MM.1S (cell line): ENCODE measurements around the gene RNF152.

Experiments
- DNase-seq: peaks from one replicate; pipeline ENCODE4 v3.0.0-alpha.2; 2015
- H2AFZ ChIP-seq: fragments of 300-600 bp; sonication (generic); 2 replicates; pipeline ENCODE4 v1.6.0; 2016; ENCODE audit warnings: antibody characterized with exemption, low read length
- H3F3A ChIP-seq: fragments of 300-600 bp; sonication (generic); 2 replicates; pipeline ENCODE4 v1.6.1; 2016; ENCODE audit warnings: mild to moderate bottlenecking, antibody characterized with exemption, low read length, moderate library complexity, mixed read lengths; ENCODE audit not compliant: insufficient read depth
- H3K27ac ChIP-seq: fragments of 300-600 bp; sonication (generic); 2 replicates; pipeline ENCODE4 v1.5.1; 2016; ENCODE audit warnings: mild to moderate bottlenecking, low read length
- H3K27me3 ChIP-seq: fragments of 300-600 bp; sonication (generic); replicated peaks from 2 replicates; pipeline ENCODE4 v1.6.0; 2016; ENCODE audit warnings: low read length; ENCODE audit not compliant: insufficient read depth
- H3K36me3 ChIP-seq: fragments of 300-600 bp; sonication (generic); replicated peaks from 2 replicates; pipeline ENCODE4 v1.6.1; 2016; ENCODE audit warnings: mild to moderate bottlenecking, low read length, mixed read lengths; ENCODE audit not compliant: insufficient read depth
- H3K4me1 ChIP-seq: fragments of 300-600 bp; sonication (generic); 2 replicates; pipeline ENCODE4 v1.6.1; 2016; ENCODE audit warnings: low read length, mixed read lengths
- H3K4me2 ChIP-seq: fragments of 300-600 bp; sonication (generic); 2 replicates; pipeline ENCODE4 v1.6.0; 2016; ENCODE audit warnings: low read depth, low read length
- H3K4me3 ChIP-seq: fragments of 300-600 bp; sonication (generic); 2 replicates; pipeline ENCODE4 v1.5.1; 2016; ENCODE audit warnings: low read length, mixed read lengths
- H3K79me2 ChIP-seq: fragments of 300-600 bp; sonication (generic); 2 replicates; pipeline ENCODE4 v1.6.1; 2016; ENCODE audit warnings: mixed run types, low read length, mixed read lengths
- H3K9ac ChIP-seq: fragments of 300-600 bp; sonication (generic); 2 replicates; pipeline ENCODE4 v1.6.1; 2016; ENCODE audit warnings: low read length, mixed read lengths
- H3K9me2 ChIP-seq: fragments of 300-600 bp; sonication (generic); replicated peaks from 2 replicates; pipeline ENCODE4 v1.6.1; 2016; ENCODE audit warnings: mild to moderate bottlenecking, low read length, mixed read lengths; ENCODE audit not compliant: insufficient read depth
- H3K9me3 ChIP-seq: fragments of 300-600 bp; sonication (generic); replicated peaks from 2 replicates; pipeline ENCODE4 v1.6.1; 2016; ENCODE audit warnings: mild to moderate bottlenecking, low read length, mixed read lengths; ENCODE audit not compliant: insufficient read depth
- H4K20me1 ChIP-seq: fragments of 300-600 bp; sonication (generic); 2 replicates; pipeline ENCODE4 v1.6.1; 2016; ENCODE audit warnings: mild to moderate bottlenecking, low read length, moderate library complexity, mixed read lengths; ENCODE audit not compliant: insufficient read depth
- CTCF ChIP-seq: fragments of 300-600 bp; sonication (generic); IDR thresholded peaks from 2 replicates; pipeline ENCODE4 v1.5.1; 2016; ENCODE audit warnings: antibody characterized with exemption, low read length, mixed read lengths
- EZH2 ChIP-seq: fragments of 300-600 bp; sonication (generic); optimal IDR thresholded peaks from 2 replicates; pipeline ENCODE3; 2017; ENCODE audit warnings: low read depth, mild to moderate bottlenecking, antibody characterized with exemption, low read length, mixed read lengths
- EZH2phosphoT487 ChIP-seq: fragments of 300-600 bp; sonication (generic); IDR thresholded peaks from 2 replicates; pipeline ENCODE4 v1.6.1; 2018; ENCODE audit warnings: antibody characterized with exemption, low read length

The RNF152 gene

DNA sequence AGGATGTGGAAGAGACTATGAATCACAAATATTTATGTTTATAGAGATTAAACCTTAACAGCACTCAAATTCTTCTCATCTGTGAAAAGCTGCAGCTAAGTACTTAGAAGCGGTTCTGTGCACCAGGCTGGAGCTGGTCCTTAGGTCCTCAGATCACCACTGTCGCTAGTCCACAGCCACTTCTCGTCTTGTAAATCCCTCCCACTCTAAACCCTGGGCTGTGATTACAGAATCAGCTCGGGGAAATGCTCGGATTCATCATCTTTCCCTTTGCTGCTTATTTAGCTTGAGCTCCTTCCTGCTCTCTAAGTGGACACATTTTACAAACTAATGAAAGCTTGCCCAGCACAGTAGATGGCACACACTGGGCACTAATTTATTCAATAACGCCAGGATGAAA lies 61.7 kb downstream of the RNF152 start:
- Histone ChIP-seq H3K27me3 (no peaks in the 10 kb centered on the region), H3K27ac (no peak overlapping the region), H3K9me2 (no peaks in the 10 kb centered on the region), H3F3A (no peaks in the 10 kb centered on the region), H3K79me2 (no peaks in the 10 kb centered on the region), H3K4me2 (no peak overlapping the region), H2AFZ (no peak overlapping the region), H3K9me3 (no peaks in the 10 kb centered on the region), H3K9ac (no peak overlapping the region), H3K4me1 (peaks cover 17% of the 10 kb centered on the region), H3K36me3 (no peaks in the 10 kb centered on the region), H3K4me3 (no peak overlapping the region), H4K20me1 (no peaks in the 10 kb centered on the region)
- TF ChIP-seq EZH2phosphoT487, result no peak
- TF ChIP-seq EZH2, result no peak
- no peak for TF ChIP-seq CTCF
- no peak for DNase-seq

DNA sequence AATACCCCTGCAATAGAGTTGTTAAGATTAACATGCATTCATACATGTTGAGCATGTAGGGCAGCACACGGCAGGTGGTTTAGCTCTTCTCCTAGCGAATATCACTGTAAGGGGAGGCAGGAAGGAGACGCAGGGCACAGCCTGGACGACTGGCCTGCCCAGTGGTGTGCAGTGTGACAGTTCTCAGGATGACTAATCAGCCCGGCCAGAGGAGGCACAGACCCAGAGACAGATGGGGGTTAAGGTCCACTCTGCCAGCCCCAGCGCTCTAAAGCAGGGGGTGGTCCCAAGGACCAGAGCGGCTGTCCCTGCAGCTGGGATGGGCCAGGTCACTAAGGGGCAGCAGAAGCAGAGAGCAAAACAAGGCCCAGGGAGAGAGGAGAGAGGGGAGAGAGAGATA lies 63.7 kb downstream of the RNF152 start:
- H3K79me2 ChIP-seq, result no peaks in the 10 kb centered on the region
- no peaks in the 10 kb centered on the region for H3K36me3 ChIP-seq
- H3K4me1 ChIP-seq, result peaks cover 16% of the 10 kb centered on the region
- no peak overlapping the region for H3K4me3 ChIP-seq
- no peaks in the 10 kb centered on the region for H4K20me1 ChIP-seq
- H3K27me3 ChIP-seq, result no peaks in the 10 kb centered on the region
- H3K9me2 ChIP-seq, result no peaks in the 10 kb centered on the region
- H3K9ac ChIP-seq, result no peak overlapping the region
- TF ChIP-seq CTCF (no peak), EZH2phosphoT487 (no peak), EZH2 (no peak)
- H2AFZ ChIP-seq, result no peak overlapping the region
- no peak overlapping the region for H3K4me2 ChIP-seq
- no peak for DNase-seq
- no peaks in the 10 kb centered on the region for H3K9me3 ChIP-seq
- H3F3A ChIP-seq, result no peaks in the 10 kb centered on the region
- H3K27ac ChIP-seq, result no peak overlapping the region

GRCh38 chr18:61827591-61827990 lies 65.2 kb downstream of the RNF152 start:
- Histone ChIP-seq H3K4me2 (no peak overlapping the region), H3K9me3 (no peaks in the 10 kb centered on the region), H3K27ac (no peak overlapping the region), H3K4me1 (0 out of 2 replicates have a peak, but pooled peaks cover under 1% of the 10 kb centered on the region), H3K79me2 (no peaks in the 10 kb centered on the region), H3K9me2 (no peaks in the 10 kb centered on the region), H3K27me3 (no peaks in the 10 kb centered on the region), H3F3A (no peaks in the 10 kb centered on the region), H3K9ac (no peak overlapping the region), H4K20me1 (no peaks in the 10 kb centered on the region), H3K4me3 (no peak overlapping the region), H3K36me3 (no peaks in the 10 kb centered on the region), H2AFZ (no peak overlapping the region)
- no peak for TF ChIP-seq EZH2phosphoT487
- TF ChIP-seq CTCF, result no peak
- TF ChIP-seq EZH2, result no peak
- DNase-seq, result no peak
